H9 (cell line): ENCODE measurements around the gene BFSP2. TPM values are rescaled to one million over a fixed set of nuclear protein-coding genes. Genes with fewer than 3 reads are reported as not detected.

Experiments used
- DNase-seq: peaks from one replicate; pipeline ENCODE4 v3.0.0-alpha.2; 2017
- H2AFZ ChIP-seq: one replicate; pipeline ENCODE4 v1.6.1; 2013; ENCODE audit warnings: mild to moderate bottlenecking, low read length, control low read depth, moderate library complexity
- H2AK5ac ChIP-seq: 2 replicates; pipeline ENCODE4 v1.6.1; 2013; ENCODE audit warnings: low read length, control low read depth, mixed read lengths; ENCODE audit not compliant: insufficient read length
- H2BK120ac ChIP-seq: one replicate; pipeline ENCODE4 v1.6.1; 2013; ENCODE audit warnings: low read depth, mild to moderate bottlenecking, low read length, control low read depth, inconsistent platforms; ENCODE audit not compliant: poor library complexity, severe bottlenecking
- H2BK12ac ChIP-seq: 2 replicates; pipeline ENCODE4 v1.6.1; 2013; ENCODE audit warnings: low read length, control low read depth, mixed read lengths, low read depth; ENCODE audit not compliant: insufficient read length
- H2BK15ac ChIP-seq: 2 replicates; pipeline ENCODE4 v1.6.1; 2013; ENCODE audit warnings: low read depth, low read length, control low read depth
- H2BK20ac ChIP-seq: one replicate; pipeline ENCODE4 v1.6.1; 2013; ENCODE audit warnings: low read depth, mild to moderate bottlenecking, low read length, control low read depth, inconsistent platforms; ENCODE audit not compliant: poor library complexity, severe bottlenecking
- H2BK5ac ChIP-seq: 2 replicates; pipeline ENCODE4 v1.6.1; 2013; ENCODE audit warnings: low read length, control low read depth, mixed read lengths; ENCODE audit not compliant: insufficient read length
- H3K14ac ChIP-seq: 2 replicates; pipeline ENCODE4 v1.6.1; 2013; ENCODE audit warnings: low read length, control low read depth; ENCODE audit not compliant: insufficient read depth
- H3K18ac ChIP-seq: 2 replicates; pipeline ENCODE4 v1.6.1; 2013; ENCODE audit warnings: low read depth, mild to moderate bottlenecking, mixed read lengths, low read length, control low read depth; ENCODE audit not compliant: insufficient read length
- H3K23ac ChIP-seq: 2 replicates; pipeline ENCODE4 v1.6.1; 2013; ENCODE audit warnings: low read length, control low read depth, mixed read lengths, low read depth; ENCODE audit not compliant: insufficient read length
- H3K23me2 ChIP-seq: 2 replicates; pipeline ENCODE4 v1.6.1; 2013; ENCODE audit warnings: low read depth, mild to moderate bottlenecking, mixed read lengths, low read length, control low read depth; ENCODE audit not compliant: insufficient read length, poor library complexity, severe bottlenecking
- H3K27ac ChIP-seq: 2 replicates; pipeline ENCODE4 v1.5.1; 2013; ENCODE audit warnings: low read length, control low read depth, mixed read lengths, low read depth; ENCODE audit not compliant: insufficient read length
- H3K27me3 ChIP-seq: 2 replicates; pipeline ENCODE4 v1.6.1; 2013; ENCODE audit warnings: low read length, control low read depth, inconsistent platforms; ENCODE audit not compliant: insufficient read depth
- H3K4ac ChIP-seq: 2 replicates; pipeline ENCODE4 v1.6.1; 2013; ENCODE audit warnings: low read depth, mild to moderate bottlenecking, control low read depth, inconsistent platforms, low read length, moderate library complexity
- H3K4me1 ChIP-seq: 2 replicates; pipeline ENCODE4 v1.6.1; 2013; ENCODE audit warnings: low read length, control low read depth, inconsistent platforms; ENCODE audit not compliant: insufficient read depth
- H3K4me2 ChIP-seq: 2 replicates; pipeline ENCODE4 v1.6.1; 2013; ENCODE audit warnings: low read length, control low read depth, mixed read lengths; ENCODE audit not compliant: insufficient read length, insufficient read depth
- H3K56ac ChIP-seq: 2 replicates; pipeline ENCODE4 v1.6.1; 2013; ENCODE audit warnings: low read depth, mild to moderate bottlenecking, mixed read lengths, low read length, control low read depth; ENCODE audit not compliant: insufficient read length
- H3K79me1 ChIP-seq: 2 replicates; pipeline ENCODE4 v1.6.1; 2013; ENCODE audit warnings: low read depth, mild to moderate bottlenecking, moderate library complexity, low read length, control low read depth, inconsistent platforms; ENCODE audit not compliant: insufficient read depth, poor library complexity, severe bottlenecking
- H3K79me2 ChIP-seq: 2 replicates; pipeline ENCODE4 v1.6.1; 2013; ENCODE audit warnings: low read length, control low read depth, inconsistent platforms; ENCODE audit not compliant: insufficient read depth
- H3K9ac ChIP-seq: 2 replicates; pipeline ENCODE4 v1.6.1; 2013; ENCODE audit warnings: low read length, control low read depth, mixed read lengths; ENCODE audit not compliant: insufficient read length; ENCODE audit errors: extremely low read depth
- H3K9me3 ChIP-seq: one replicate; pipeline ENCODE4 v1.6.1; 2013; ENCODE audit warnings: low read depth, low read length, inconsistent platforms; ENCODE audit not compliant: control insufficient read depth
- H3T11ph ChIP-seq: one replicate; pipeline ENCODE4 v1.6.1; 2013; ENCODE audit warnings: mild to moderate bottlenecking, low read length, control low read depth, inconsistent platforms
- H4K20me1 ChIP-seq: one replicate; pipeline ENCODE4 v1.6.1; 2013; ENCODE audit not compliant: control insufficient read depth, insufficient read length, insufficient read depth
- H4K5ac ChIP-seq: 2 replicates; pipeline ENCODE4 v1.6.1; 2013; ENCODE audit warnings: low read depth, mild to moderate bottlenecking, mixed read lengths, low read length, control low read depth; ENCODE audit not compliant: insufficient read length
- H4K8ac ChIP-seq: replicated peaks from 2 replicates; pipeline ENCODE4 v1.6.1; 2013; ENCODE audit warnings: low read length, control low read depth, mixed read lengths, low read depth; ENCODE audit not compliant: insufficient read length
- H4K91ac ChIP-seq: 2 replicates; pipeline ENCODE4 v1.6.1; 2013; ENCODE audit warnings: low read depth, mild to moderate bottlenecking, moderate library complexity, mixed read lengths, low read length, control low read depth; ENCODE audit not compliant: insufficient read length
- H3K27ac Mint-ChIP-seq, 3 experiments: 2 replicates in 2 of 3; 3 replicates in 1 of 3; pipeline ENCODE4 v1.8.0; 2020 to 2021; ENCODE audit warnings: mixed read lengths in 3 of 3, mild to moderate bottlenecking in 1 of 3, moderate library complexity in 1 of 3
- H3K27me3 Mint-ChIP-seq: 2 replicates; pipeline ENCODE4 v1.8.0; 2021; ENCODE audit warnings: low read depth, mild to moderate bottlenecking, moderate library complexity, mixed read lengths
- H3K36me3 Mint-ChIP-seq, 3 experiments: 2 replicates in 2 of 3; 3 replicates in 1 of 3; pipeline ENCODE4 v1.8.0; 2020 to 2021; ENCODE audit warnings: low read depth in 3 of 3, mixed read lengths in 3 of 3; ENCODE audit not compliant: insufficient read depth in 1 of 3
- H3K4me1 Mint-ChIP-seq, 2 experiments: 2 replicates each; pipeline ENCODE4 v1.8.0; 2020; ENCODE audit warnings: mixed read lengths in 2 of 2
- H3K4me3 Mint-ChIP-seq, 2 experiments: 2 replicates in 1 of 2; 3 replicates in 1 of 2; pipeline ENCODE4 v1.8.0; 2020 to 2021; ENCODE audit warnings: mild to moderate bottlenecking in 2 of 2, mixed read lengths in 2 of 2, moderate library complexity in 1 of 2
- H3K9me3 Mint-ChIP-seq, 2 experiments: 2 replicates in 1 of 2; 3 replicates in 1 of 2; pipeline ENCODE4 v1.8.0; 2020; ENCODE audit warnings: mild to moderate bottlenecking in 2 of 2, mixed read lengths in 2 of 2, moderate library complexity in 1 of 2
- WGBS: extraction: QIAGEN DNeasy Blood & Tissue Kit; methylation state at CpG from one replicate; pipeline ENCODE4 v1.1.7; 2013; ENCODE audit warnings: missing lambda C conversion rate, low lambda C conversion rate, mixed read lengths; ENCODE audit not compliant: insufficient read length; ENCODE audit errors: extremely low coverage; 5-methylcytosine and 5-hydroxymethylcytosine counted together
- total RNA-seq: library from RNA; stranded (reverse); gene quantifications from 2 replicates; pipeline ENCODE4 v1.2.1, GENCODE V29; 2021
- TF ChIP-seq, protein P1 (sequence below): fragments of 200-600 bp; sonication (generic); conservative IDR thresholded peaks from 3 replicates; pipeline ENCODE4 v1.8.0; 2021; ENCODE audit warnings: antibody characterized with exemption, mild to moderate bottlenecking

BFSP2 gene
- total RNA-seq, 1 experiment from 2014 or later: not detected

DNA sequence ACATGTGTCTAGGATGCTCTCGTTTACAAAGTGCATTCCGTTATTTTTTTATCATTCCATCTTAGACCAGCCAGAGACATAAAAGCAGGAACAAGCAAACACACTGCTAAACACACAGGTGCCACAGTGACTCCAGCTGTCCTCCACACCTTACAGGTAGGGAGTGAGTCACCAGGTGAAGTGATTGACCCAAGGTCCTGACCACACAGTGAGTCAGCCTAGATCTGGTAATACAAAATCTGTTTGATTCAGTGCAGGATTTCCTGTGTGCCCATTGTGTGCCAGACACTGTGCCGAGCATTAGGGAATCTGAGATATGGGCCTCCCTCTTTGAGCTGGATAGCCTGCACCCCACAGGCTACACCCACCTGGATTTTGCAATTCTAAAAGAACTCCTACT lies 16.7 kb upstream of the BFSP2 start:
- no peak overlapping the region for H3K27ac Mint-ChIP-seq
- Histone ChIP-seq H4K91ac (no peak overlapping the region), H2BK12ac (no peak overlapping the region), H3K14ac (no peak overlapping the region), H3K79me1 (no peaks in the 10 kb centered on the region), H3K18ac (no peak overlapping the region), H3K27ac (no peak overlapping the region), H4K8ac (no peak overlapping the region), H3K9ac (no peak overlapping the region), H2AFZ (no peak overlapping the region), H2BK120ac (no peak overlapping the region), H2BK20ac (no peak overlapping the region), H3K23ac (no peak overlapping the region), H3K79me2 (no peaks in the 10 kb centered on the region), H3K9me3 (no peaks in the 10 kb centered on the region), H3K23me2 (no peaks in the 10 kb centered on the region), H2BK5ac (no peak overlapping the region), H2AK5ac (no peak overlapping the region), H4K5ac (no peak overlapping the region), H3K56ac (no peak overlapping the region), H3K4me2 (no peak overlapping the region), H4K20me1 (no peaks in the 10 kb centered on the region), H3K27me3 (no peaks in the 10 kb centered on the region), H3T11ph (no peak overlapping the region), H3K4ac (no peak overlapping the region), H2BK15ac (no peak overlapping the region), H3K4me1 (no peaks in the 10 kb centered on the region)
- no CpG with 5 or more reads among the region's 3 CpGs for WGBS
- TF ChIP-seq, protein P1, sequence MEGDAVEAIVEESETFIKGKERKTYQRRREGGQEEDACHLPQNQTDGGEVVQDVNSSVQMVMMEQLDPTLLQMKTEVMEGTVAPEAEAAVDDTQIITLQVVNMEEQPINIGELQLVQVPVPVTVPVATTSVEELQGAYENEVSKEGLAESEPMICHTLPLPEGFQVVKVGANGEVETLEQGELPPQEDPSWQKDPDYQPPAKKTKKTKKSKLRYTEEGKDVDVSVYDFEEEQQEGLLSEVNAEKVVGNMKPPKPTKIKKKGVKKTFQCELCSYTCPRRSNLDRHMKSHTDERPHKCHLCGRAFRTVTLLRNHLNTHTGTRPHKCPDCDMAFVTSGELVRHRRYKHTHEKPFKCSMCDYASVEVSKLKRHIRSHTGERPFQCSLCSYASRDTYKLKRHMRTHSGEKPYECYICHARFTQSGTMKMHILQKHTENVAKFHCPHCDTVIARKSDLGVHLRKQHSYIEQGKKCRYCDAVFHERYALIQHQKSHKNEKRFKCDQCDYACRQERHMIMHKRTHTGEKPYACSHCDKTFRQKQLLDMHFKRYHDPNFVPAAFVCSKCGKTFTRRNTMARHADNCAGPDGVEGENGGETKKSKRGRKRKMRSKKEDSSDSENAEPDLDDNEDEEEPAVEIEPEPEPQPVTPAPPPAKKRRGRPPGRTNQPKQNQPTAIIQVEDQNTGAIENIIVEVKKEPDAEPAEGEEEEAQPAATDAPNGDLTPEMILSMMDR: no peak
- no peak for DNase-seq
- peaks cover 0 to 3% (median 0%) of the 10 kb centered on the region in 3 experiments; a peak in 3 of 7 replicates for H3K36me3 Mint-ChIP-seq
- no peaks in the 10 kb centered on the region for H3K27me3 Mint-ChIP-seq
- peaks cover 17 to 21% of the 10 kb centered on the region in 2 experiments for H3K4me1 Mint-ChIP-seq
- no peak overlapping the region for H3K4me3 Mint-ChIP-seq
- H3K9me3 Mint-ChIP-seq: no peaks in the 10 kb centered on the region
